Mesothelial cell of epicardium (in vitro differentiated cells): Measurements from ENCODE around the gene VASH2. TPM values are rescaled to one million over a fixed set of nuclear protein-coding genes. Genes with fewer than 3 reads are reported as not detected.

Experiments
- DNase-seq, 2 experiments: peaks; one replicate each; pipeline ENCODE4 v3.0.0; 2021; ENCODE audit warnings: low spot score in 2 of 2; ENCODE audit not compliant: unreplicated experiment in 2 of 2
- H3K27ac Mint-ChIP-seq: 2 replicates; pipeline ENCODE4 v1.8.0; 2021; ENCODE audit warnings: mixed read lengths
- H3K27me3 Mint-ChIP-seq: 2 replicates; pipeline ENCODE4 v1.8.0; 2021; ENCODE audit warnings: low read depth, mixed read lengths
- H3K36me3 Mint-ChIP-seq: 2 replicates; pipeline ENCODE4 v1.8.0; 2021; ENCODE audit warnings: mixed read lengths
- H3K4me1 Mint-ChIP-seq: 2 replicates; pipeline ENCODE4 v1.8.0; 2021; ENCODE audit warnings: mixed read lengths
- H3K4me3 Mint-ChIP-seq: 2 replicates; pipeline ENCODE4 v1.8.0; 2021; ENCODE audit warnings: mild to moderate bottlenecking, moderate library complexity, mixed read lengths
- H3K9me3 Mint-ChIP-seq: 2 replicates; pipeline ENCODE4 v1.8.0; 2021; ENCODE audit warnings: mixed read lengths
- total RNA-seq: library from RNA; stranded (reverse); gene quantifications from 3 replicates; pipeline ENCODE4 v1.2.1, GENCODE V29; 2021
- TF ChIP-seq, protein P1 (sequence below): fragments of 200-600 bp; sonication (generic); IDR thresholded peaks from one replicate; pipeline ENCODE4 v1.5.0; 2021; ENCODE audit warnings: antibody characterized with exemption; ENCODE audit not compliant: unreplicated experiment

VASH2 gene
- total RNA-seq, 1 donor from 2014 or later, result 43.6 TPM

DNA sequence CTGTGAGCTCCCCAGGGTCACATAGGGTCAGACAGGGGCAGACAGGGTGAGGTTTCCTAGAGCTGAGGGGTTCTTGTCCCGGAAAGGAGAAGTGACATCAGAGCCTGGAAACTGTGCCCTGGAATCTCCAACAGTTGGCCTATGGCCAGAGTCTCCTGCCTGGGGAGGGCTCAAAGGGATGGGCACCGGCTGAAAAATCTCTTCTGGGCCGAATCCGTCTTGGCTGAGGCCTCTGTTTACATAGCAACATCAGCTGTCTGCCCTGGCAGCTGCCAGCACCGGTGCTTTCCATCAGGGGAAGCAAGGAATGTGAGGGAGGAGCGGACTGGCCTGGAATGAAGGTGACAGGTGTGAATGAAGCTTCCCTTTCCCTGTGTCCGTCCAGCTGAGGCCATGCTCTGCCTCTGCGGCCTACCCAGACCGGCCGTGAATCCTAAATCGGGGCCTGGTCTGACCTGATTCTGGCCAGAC lies 30.7 kb downstream of the VASH2 start:
- DNase-seq, result no peak
- Mint-ChIP-seq H3K36me3 (peaks cover 41% of the 10 kb centered on the region), H3K27me3 (no peaks in the 10 kb centered on the region), H3K4me1 (peaks cover 16% of the 10 kb centered on the region), H3K4me3 (no peak overlapping the region), H3K9me3 (no peaks in the 10 kb centered on the region), H3K27ac (peak overlapping the region; percentile 71)
- TF ChIP-seq, protein P1, sequence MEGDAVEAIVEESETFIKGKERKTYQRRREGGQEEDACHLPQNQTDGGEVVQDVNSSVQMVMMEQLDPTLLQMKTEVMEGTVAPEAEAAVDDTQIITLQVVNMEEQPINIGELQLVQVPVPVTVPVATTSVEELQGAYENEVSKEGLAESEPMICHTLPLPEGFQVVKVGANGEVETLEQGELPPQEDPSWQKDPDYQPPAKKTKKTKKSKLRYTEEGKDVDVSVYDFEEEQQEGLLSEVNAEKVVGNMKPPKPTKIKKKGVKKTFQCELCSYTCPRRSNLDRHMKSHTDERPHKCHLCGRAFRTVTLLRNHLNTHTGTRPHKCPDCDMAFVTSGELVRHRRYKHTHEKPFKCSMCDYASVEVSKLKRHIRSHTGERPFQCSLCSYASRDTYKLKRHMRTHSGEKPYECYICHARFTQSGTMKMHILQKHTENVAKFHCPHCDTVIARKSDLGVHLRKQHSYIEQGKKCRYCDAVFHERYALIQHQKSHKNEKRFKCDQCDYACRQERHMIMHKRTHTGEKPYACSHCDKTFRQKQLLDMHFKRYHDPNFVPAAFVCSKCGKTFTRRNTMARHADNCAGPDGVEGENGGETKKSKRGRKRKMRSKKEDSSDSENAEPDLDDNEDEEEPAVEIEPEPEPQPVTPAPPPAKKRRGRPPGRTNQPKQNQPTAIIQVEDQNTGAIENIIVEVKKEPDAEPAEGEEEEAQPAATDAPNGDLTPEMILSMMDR, result no peak

DNA sequence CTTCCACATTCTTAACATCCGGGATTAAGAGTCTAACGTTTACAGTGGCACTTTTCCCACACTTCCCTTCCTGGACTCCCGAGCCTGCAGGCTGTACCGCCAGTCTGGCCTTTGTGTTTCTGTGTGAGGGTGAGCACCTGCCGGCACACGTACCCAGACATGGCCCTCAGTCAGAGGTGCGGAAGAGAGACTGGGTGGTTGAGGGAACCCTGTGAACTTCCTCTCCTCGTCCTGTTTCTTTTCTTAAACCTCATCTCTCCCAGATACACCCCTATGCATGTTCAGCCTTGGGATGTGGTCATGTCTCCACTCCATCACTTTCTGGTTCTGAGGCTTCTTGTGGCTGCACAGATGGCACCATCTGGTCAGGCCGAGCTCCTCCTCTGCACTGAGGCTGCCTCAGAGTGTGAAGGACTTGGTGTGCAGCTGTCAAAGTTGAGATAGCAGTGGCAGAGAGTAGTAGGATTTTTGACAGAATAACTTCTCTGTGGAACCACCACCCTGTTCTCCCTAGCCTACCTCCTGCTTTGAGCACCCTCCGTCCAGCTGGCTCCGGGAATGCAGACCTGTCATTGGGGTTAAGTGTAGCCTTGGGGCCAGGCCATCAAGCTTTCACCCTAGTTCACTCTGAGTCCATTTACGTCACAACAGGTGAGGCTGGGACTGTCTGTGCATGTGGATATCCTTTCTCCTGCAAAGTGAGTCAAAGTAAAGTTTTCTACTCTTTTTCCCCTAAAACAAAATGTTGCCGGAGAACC lies 31.4 kb downstream of the VASH2 start:
- peak overlapping the region; percentile 71 for H3K27ac Mint-ChIP-seq
- no peaks in the 10 kb centered on the region for H3K9me3 Mint-ChIP-seq
- DNase-seq, result no peak
- no peak overlapping the region for H3K4me3 Mint-ChIP-seq
- no peaks in the 10 kb centered on the region for H3K27me3 Mint-ChIP-seq
- TF ChIP-seq, protein P1, result no peak
- H3K36me3 Mint-ChIP-seq, result peaks cover 35% of the 10 kb centered on the region
- H3K4me1 Mint-ChIP-seq, result peaks cover 16% of the 10 kb centered on the region

DNA sequence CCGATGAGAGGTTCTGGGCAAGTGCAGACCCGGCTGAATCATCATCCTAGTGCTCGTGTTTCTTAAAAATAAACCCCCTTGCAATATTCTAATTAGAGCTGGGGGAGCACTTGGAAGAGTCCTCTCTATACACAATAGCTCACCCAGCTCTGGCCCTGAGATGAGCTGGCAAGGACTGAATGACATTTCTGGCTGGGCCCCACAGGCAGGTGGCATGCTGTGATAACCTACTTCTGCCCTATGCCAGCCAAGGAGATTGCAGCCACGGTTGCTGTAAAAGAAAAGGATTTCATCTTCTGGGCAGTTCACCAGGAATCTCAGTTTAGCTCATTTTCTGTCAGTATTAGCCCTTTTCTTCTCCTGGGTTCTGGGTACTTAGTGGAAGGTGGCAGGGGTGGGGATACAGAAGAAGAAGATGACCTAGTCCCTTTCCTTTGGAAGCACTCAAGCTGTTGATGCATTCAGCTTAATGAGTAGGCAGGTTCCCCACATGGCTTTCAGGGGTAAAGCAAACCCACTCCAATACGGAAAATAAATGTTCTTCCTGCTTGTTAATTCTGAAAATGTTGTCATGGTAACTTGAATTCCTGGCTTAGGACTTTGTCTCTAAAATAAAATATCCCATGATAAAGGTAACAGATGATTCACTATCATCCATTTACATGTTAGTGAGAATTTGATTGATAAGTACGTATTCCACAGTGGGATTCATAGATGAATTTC lies 32.2 kb downstream of the VASH2 start:
- H3K4me3 Mint-ChIP-seq, result no peak overlapping the region
- H3K36me3 Mint-ChIP-seq, result peaks cover 29% of the 10 kb centered on the region
- peaks cover 16% of the 10 kb centered on the region for H3K4me1 Mint-ChIP-seq
- H3K27ac Mint-ChIP-seq, result no peak overlapping the region
- TF ChIP-seq, protein P1, result no peak
- no peak for DNase-seq
- no peaks in the 10 kb centered on the region for H3K27me3 Mint-ChIP-seq
- H3K9me3 Mint-ChIP-seq, result no peaks in the 10 kb centered on the region

DNA sequence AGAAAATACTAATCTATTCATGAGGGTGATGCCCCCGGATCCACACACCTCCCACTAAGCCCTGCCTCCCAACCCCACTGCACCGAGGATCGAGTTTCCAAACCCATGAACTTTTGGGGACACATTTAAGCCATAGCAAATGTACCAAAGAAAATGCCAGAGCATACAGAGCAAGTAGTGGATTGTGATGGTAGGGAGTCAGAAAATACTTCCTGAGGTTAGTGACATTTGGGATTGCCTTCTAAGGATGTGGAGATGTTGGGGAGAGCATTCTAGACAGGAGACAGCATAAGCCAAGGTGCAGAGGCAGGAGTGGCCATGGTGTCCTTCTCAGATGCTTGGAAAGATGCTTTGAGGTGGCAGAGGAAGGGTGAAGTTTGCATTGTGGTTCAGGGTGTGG lies 33.1 kb downstream of the VASH2 start:
- no peaks in the 10 kb centered on the region for H3K9me3 Mint-ChIP-seq
- no peak overlapping the region for H3K27ac Mint-ChIP-seq
- no peak overlapping the region for H3K4me3 Mint-ChIP-seq
- TF ChIP-seq, protein P1, result no peak
- no peak for DNase-seq
- peaks cover 16% of the 10 kb centered on the region for H3K4me1 Mint-ChIP-seq
- peaks cover 28% of the 10 kb centered on the region for H3K36me3 Mint-ChIP-seq
- H3K27me3 Mint-ChIP-seq, result no peaks in the 10 kb centered on the region

DNA sequence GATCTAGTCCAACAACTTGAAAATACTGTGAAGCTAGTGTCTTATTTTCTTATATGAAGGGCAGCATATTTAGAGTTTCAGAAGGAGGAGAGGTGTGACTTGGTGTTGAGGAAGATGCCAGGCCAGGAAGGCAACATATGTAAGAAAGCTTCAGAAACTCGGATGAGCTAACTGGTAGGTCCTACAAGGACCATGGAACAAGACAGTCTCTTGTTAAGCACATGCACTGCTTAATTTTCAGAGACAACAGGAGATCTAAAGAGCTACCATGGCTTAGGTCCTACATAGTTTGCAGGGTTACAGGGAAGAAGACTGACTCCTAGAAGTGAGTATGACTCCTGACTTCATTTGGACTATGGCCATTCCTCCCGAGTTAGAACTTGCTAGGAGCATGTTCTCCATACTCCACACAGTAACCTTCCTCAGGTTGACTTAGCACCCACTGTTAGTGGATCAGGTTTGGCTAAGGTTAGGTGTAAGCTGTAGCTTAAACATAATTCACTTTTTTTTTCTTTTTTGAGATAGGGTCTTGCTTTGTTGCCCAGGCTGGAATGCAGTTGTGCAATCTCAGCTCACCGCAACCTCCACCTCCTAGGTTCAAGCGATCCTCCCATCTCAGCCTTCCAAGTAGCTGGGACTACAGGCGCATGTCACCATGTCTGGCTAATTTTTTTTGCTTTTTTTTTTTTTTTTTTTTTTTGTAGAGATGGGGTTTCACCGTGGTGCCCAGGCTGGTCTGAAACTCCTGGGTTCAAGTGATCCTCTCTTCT lies 34.4 kb downstream of the VASH2 start:
- no peak overlapping the region for H3K4me3 Mint-ChIP-seq
- DNase-seq, result no peak
- H3K27me3 Mint-ChIP-seq, result no peaks in the 10 kb centered on the region
- peak overlapping the region; percentile 10 for H3K27ac Mint-ChIP-seq
- peaks cover 16% of the 10 kb centered on the region for H3K4me1 Mint-ChIP-seq
- TF ChIP-seq, protein P1, result no peak
- H3K36me3 Mint-ChIP-seq, result peaks cover 28% of the 10 kb centered on the region
- no peaks in the 10 kb centered on the region for H3K9me3 Mint-ChIP-seq
